Measurements from ENCODE around the gene ZER1. TPM values are rescaled to one million over a fixed set of nuclear protein-coding genes. Genes with fewer than 3 reads are reported as not detected.

Gene ZER1
- total RNA-seq, 1 experiment from 2014 or later = 15.2 TPM

DNA sequence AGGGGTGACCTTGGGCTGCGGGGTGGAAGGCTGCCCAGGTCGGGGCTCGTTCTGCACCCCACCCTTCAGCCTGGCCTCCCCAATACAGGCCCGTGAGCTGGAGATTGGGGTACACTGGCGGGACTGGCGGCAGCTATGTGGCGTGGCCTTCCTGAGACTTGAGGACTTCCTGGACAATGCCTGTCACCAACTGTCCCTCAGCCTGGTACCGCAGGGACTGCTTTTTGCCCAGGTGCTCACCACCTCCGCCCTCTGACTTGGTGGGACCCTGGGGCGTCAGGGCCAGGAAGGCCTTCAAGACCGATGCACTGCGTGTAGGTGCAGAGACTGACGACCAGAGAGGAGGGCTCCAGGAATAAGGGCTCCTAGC lies 58.3 kb downstream of the ZER1 start:
- Mint-ChIP-seq H3K27me3 (ENCODE audit: unreplicated experiment) (no peaks in the 10 kb centered on the region), H3K36me3 (ENCODE audit: insufficient read depth, unreplicated experiment) (no peaks in the 10 kb centered on the region), H3K27ac (ENCODE audit: unreplicated experiment) (no peak overlapping the region), H3K4me3 (ENCODE audit: low read depth, unreplicated experiment) (no peak overlapping the region), H3K4me1 (ENCODE audit: low read depth, unreplicated experiment) (no peaks in the 10 kb centered on the region), H3K9me3 (ENCODE audit: low read depth, unreplicated experiment) (no peaks in the 10 kb centered on the region)
- intact Hi-C loops (cut with micrococcal nuclease; ENCODE audit: unreplicated experiment) = no loop called here
- CTCF ChIA-PET = no interaction called here
- no peak for DNase-seq
- BruUV-seq (replicated peaks) = no TSS peak
- TF ChIP-seq, protein P1, sequence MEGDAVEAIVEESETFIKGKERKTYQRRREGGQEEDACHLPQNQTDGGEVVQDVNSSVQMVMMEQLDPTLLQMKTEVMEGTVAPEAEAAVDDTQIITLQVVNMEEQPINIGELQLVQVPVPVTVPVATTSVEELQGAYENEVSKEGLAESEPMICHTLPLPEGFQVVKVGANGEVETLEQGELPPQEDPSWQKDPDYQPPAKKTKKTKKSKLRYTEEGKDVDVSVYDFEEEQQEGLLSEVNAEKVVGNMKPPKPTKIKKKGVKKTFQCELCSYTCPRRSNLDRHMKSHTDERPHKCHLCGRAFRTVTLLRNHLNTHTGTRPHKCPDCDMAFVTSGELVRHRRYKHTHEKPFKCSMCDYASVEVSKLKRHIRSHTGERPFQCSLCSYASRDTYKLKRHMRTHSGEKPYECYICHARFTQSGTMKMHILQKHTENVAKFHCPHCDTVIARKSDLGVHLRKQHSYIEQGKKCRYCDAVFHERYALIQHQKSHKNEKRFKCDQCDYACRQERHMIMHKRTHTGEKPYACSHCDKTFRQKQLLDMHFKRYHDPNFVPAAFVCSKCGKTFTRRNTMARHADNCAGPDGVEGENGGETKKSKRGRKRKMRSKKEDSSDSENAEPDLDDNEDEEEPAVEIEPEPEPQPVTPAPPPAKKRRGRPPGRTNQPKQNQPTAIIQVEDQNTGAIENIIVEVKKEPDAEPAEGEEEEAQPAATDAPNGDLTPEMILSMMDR (IDR thresholded peaks at IDR 0.05; ENCODE audit: unreplicated experiment) = no peak

DNA sequence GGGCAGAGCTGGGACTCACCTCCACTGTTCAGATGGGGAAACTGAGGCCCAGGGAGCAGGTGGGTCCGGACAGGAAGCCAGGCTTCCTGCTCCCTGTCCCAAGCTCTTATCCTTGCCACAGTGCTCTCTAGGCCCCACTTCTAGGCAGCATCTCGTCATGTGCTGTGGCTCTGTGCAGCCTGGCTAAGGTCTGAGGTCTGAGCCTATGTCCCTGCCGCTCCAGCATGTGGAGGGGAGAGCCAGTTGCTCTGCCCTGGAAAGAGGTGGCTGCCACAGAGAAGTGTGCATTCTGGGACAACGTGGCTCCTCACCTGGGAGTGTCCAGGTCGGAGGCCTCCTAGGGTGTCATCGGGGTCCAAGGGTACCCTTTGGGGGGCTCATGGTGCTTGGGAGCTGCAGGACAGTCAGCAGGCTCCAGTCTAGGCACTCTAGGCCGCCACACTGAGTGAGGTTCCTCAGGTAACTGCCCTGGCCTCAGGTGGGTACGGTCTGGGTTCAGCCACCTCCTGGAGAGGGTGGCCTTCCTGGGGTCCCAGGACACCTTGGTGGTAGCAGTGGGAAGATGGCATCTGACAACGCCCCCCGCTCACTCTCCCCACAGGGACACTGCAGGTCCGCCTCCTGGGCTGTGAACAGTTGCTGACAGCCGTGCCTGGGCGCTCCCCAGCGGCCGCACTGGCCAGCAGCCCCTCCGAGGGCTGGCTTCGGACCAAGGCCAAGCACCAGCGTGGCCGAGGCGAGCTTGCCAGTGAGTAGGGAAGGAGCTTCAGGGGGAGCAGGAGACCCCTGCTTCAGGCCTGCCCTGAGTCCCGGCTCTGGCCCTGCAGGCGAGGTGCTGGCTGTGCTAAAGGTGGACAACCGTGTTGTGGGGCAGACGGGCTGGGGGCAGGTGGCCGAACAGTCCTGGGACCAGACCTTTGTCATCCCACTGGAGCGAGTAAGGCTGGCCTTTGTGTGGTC lies 59.0 kb downstream of the ZER1 start:
- Mint-ChIP-seq H3K27ac (ENCODE audit: unreplicated experiment) (no peak overlapping the region), H3K9me3 (ENCODE audit: low read depth, unreplicated experiment) (no peaks in the 10 kb centered on the region), H3K4me3 (ENCODE audit: low read depth, unreplicated experiment) (no peak overlapping the region), H3K4me1 (ENCODE audit: low read depth, unreplicated experiment) (no peaks in the 10 kb centered on the region), H3K36me3 (ENCODE audit: insufficient read depth, unreplicated experiment) (no peaks in the 10 kb centered on the region), H3K27me3 (ENCODE audit: unreplicated experiment) (no peaks in the 10 kb centered on the region)
- CTCF ChIA-PET = no interaction called here
- intact Hi-C loops (cut with micrococcal nuclease; ENCODE audit: unreplicated experiment) = no loop called here
- TF ChIP-seq, protein P1 (IDR thresholded peaks at IDR 0.05; ENCODE audit: unreplicated experiment) = no peak
- DNase-seq = no peak
- BruUV-seq (replicated peaks) = no TSS peak

DNA sequence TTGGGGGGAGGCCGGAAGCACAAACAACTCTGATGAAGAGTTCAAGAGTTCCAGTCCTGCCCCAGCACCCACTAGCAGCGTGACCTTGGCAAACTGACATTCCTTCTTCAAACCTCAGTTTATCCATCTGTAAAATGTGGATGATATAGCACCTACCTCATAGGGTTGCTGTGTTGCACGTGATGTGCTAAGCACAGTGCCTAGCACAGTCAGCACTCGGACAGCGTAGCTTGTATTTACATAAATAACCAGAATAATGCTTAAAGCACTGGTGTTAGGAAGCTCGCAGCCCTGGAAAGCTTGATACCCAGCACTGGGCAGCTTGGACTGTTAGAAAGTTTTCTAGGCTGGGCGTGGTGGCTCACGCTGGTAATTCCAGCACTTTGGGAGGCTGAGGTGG lies 64.3 kb downstream of the ZER1 start:
- CTCF ChIA-PET = interaction anchor here (0.5 kb wide), 1 partner anchor 75 kb away, joined by 4 read pairs; no protein-coding TSS in a partner anchor
- no TSS peak for BruUV-seq (replicated peaks)
- no peak overlapping the region for H3K27ac Mint-ChIP-seq (ENCODE audit: unreplicated experiment)
- H3K27me3 Mint-ChIP-seq (ENCODE audit: unreplicated experiment) = no peaks in the 10 kb centered on the region
- H3K36me3 Mint-ChIP-seq (ENCODE audit: insufficient read depth, unreplicated experiment) = peaks cover 10% of the 10 kb centered on the region
- no peaks in the 10 kb centered on the region for H3K4me1 Mint-ChIP-seq (ENCODE audit: low read depth, unreplicated experiment)
- H3K9me3 Mint-ChIP-seq (ENCODE audit: low read depth, unreplicated experiment) = no peaks in the 10 kb centered on the region
- TF ChIP-seq, protein P1 (IDR thresholded peaks at IDR 0.05; ENCODE audit: unreplicated experiment) = no peak
- intact Hi-C loops (cut with micrococcal nuclease; ENCODE audit: unreplicated experiment) = no loop called here
- no peak for DNase-seq
- H3K4me3 Mint-ChIP-seq (ENCODE audit: low read depth, unreplicated experiment) = no peak overlapping the region

DNA sequence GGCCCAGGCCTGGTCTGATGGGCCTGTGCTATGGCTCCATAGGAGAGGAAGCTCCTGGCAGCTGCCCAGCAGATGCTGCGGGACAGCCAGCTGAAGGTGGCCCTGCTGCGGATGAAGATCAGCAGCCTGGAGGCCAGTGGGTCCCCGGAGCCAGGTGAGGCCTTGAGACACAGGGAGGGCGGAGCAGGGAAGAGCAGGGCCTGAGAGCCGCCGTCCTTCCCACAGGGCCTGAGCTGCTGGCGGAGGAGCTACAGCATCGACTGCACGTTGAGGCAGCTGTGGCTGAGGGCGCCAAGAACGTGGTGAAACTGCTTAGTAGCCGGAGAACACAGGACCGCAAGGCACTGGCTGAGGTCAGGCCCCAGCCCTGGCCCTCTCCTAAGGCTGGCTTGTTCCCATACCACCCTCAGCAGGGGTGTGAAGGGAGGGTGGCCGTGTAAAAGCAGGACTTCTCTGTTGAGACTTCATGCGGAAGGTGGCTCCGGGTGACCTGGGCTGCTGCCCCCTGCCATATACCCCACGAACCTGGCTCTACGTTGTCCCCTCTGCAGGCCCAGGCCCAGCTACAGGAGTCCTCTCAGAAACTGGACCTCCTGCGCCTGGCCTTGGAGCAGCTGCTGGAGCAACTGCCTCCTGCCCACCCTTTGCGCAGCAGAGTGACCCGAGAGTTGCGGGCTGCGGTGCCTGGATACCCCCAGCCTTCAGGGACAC lies 64.9 kb downstream of the ZER1 start:
- CTCF ChIA-PET = interaction anchor here (0.5 kb wide), 1 partner anchor 76 kb away, joined by 4 read pairs; no protein-coding TSS in a partner anchor
- BruUV-seq (replicated peaks) = no TSS peak
- Mint-ChIP-seq H3K27me3 (ENCODE audit: unreplicated experiment) (no peaks in the 10 kb centered on the region), H3K9me3 (ENCODE audit: low read depth, unreplicated experiment) (no peaks in the 10 kb centered on the region), H3K36me3 (ENCODE audit: insufficient read depth, unreplicated experiment) (peaks cover 16% of the 10 kb centered on the region), H3K27ac (ENCODE audit: unreplicated experiment) (no peak overlapping the region), H3K4me3 (ENCODE audit: low read depth, unreplicated experiment) (no peak overlapping the region), H3K4me1 (ENCODE audit: low read depth, unreplicated experiment) (no peaks in the 10 kb centered on the region)
- TF ChIP-seq, protein P1 (IDR thresholded peaks at IDR 0.05; ENCODE audit: unreplicated experiment) = no peak
- DNase-seq = no peak
- intact Hi-C loops (cut with micrococcal nuclease; ENCODE audit: unreplicated experiment) = no loop called here

Measured in Calu3 (cell line).